ENCODE measurements around the gene CAP2.

DNA sequence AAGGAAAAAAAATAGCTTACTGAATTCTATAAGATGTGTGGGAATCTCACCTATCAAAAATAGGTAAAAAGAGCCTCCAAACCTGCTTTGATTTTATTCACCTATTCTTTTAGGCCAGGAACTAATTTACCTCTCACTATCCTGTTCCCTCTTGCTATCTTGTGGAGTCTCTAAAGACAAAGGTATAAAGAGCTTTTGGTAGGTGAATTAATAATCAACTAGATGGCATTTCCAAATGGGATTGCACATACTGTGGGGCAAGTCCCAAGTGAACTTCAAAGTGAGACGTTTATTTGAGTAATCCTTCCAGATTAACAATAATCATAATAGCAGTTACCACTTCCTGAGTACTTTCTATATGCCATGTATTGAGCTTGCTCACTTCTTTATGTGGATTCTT, 209.5 kb downstream of the CAP2 start:
- TF ChIP-seq, protein P1, sequence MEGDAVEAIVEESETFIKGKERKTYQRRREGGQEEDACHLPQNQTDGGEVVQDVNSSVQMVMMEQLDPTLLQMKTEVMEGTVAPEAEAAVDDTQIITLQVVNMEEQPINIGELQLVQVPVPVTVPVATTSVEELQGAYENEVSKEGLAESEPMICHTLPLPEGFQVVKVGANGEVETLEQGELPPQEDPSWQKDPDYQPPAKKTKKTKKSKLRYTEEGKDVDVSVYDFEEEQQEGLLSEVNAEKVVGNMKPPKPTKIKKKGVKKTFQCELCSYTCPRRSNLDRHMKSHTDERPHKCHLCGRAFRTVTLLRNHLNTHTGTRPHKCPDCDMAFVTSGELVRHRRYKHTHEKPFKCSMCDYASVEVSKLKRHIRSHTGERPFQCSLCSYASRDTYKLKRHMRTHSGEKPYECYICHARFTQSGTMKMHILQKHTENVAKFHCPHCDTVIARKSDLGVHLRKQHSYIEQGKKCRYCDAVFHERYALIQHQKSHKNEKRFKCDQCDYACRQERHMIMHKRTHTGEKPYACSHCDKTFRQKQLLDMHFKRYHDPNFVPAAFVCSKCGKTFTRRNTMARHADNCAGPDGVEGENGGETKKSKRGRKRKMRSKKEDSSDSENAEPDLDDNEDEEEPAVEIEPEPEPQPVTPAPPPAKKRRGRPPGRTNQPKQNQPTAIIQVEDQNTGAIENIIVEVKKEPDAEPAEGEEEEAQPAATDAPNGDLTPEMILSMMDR (IDR thresholded peaks at IDR 0.05), result no peak
- no peak for TF ChIP-seq POLR2A (IDR thresholded peaks at IDR 0.05)
